Peyer's patch (tissue), 4 donors: ENCODE data around the gene TMEM192. TPM values are rescaled to one million over a fixed set of nuclear protein-coding genes. Genes with fewer than 3 reads are reported as not detected.
"Not testable (repeated sequence)": the region's sequence is repeated elsewhere in the genome, so short reads cannot be mapped to it uniquely, and the experiment has no call there.

Experiments used
- DNase-seq, 3 donors: peaks; one replicate each; pipeline ENCODE4 v3.0.0-alpha.2; 2017 to 2019
- H3K27ac ChIP-seq, 4 donors: fragments of 200-600 bp; sonication (generic); one replicate each; pipeline ENCODE4 v1.5.1; 2016 to 2019
- H3K27me3 ChIP-seq, 2 donors: fragments of 200-600 bp; sonication (generic); one replicate each; pipeline ENCODE4 v1.5.1; 2019
- H3K36me3 ChIP-seq, 3 donors: fragments of 200-600 bp; sonication (generic); one replicate each; pipeline ENCODE4 v1.5.1; 2016 to 2019
- H3K4me1 ChIP-seq, 4 donors: fragments of 200-600 bp; sonication (generic); one replicate each; pipeline ENCODE4 v1.5.1; 2016 to 2019
- H3K4me3 ChIP-seq, 4 donors: fragments of 200-600 bp; sonication (generic); 1 replicate in 3 of 4; 2 replicates in 1 of 4; pipeline ENCODE4 v1.5.1; 2016 to 2019; ENCODE audit warnings: mild to moderate bottlenecking in 1 of 4
- H3K9me3 ChIP-seq, 4 donors: fragments of 200-600 bp; sonication (generic); one replicate each; pipeline ENCODE4 v1.5.1; 2016 to 2019; ENCODE audit warnings: mild to moderate bottlenecking in 1 of 4
- CTCF ChIP-seq, 6 experiments: fragments of 450-650 bp in 4 of 6; fragments of 200-600 bp in 2 of 6; sonication (generic) in 1 of 6; IDR thresholded peaks; one replicate each; pipeline ENCODE4 v1.5.1; 2017 to 2019; ENCODE audit warnings: antibody characterized with exemption in 6 of 6, mild to moderate bottlenecking in 3 of 6, moderate library complexity in 1 of 6
- POLR2A ChIP-seq, 2 donors: fragments of 450-650 bp; IDR thresholded peaks; one replicate each; pipeline ENCODE4 v1.5.1; 2017; ENCODE audit warnings: antibody characterized with exemption in 2 of 2, mild to moderate bottlenecking in 2 of 2, moderate library complexity in 2 of 2
- total RNA-seq, 4 donors: library from RNA; depleted of rRNA; stranded (reverse); fragments of >200 nt; gene quantifications; one replicate each; pipeline ENCODE4 v1.1.0, GENCODE V29; 2016

The TMEM192 gene
- total RNA-seq, 4 donors from 2014 or later = 6.2 to 13.5 (median 13.3) TPM

GRCh38 chr4:165048170-165048569, 64.5 kb downstream of the TMEM192 start:
- Histone ChIP-seq H3K9me3 (no peaks in the 10 kb centered on the region), H3K27me3 (no peaks in the 10 kb centered on the region), H3K36me3 (no peaks in the 10 kb centered on the region), H3K4me3 (no peak overlapping the region), H3K27ac (no peak overlapping the region), H3K4me1 (no peaks in the 10 kb centered on the region)
- TF ChIP-seq CTCF (IDR thresholded peaks at IDR 0.05) (no peak), POLR2A (IDR thresholded peaks at IDR 0.05) (no peak)
- no peak for DNase-seq

GRCh38 chr4:165031436-165032211, 81.0 kb downstream of the TMEM192 start, which contains the start of gene TRIM60:
Gene TRIM60, plus strand, starts transcription at chr4:165031999. Its CDS starts 8,074 bp downstream, at chr4:165040073.
- no peak for DNase-seq
- Histone ChIP-seq H3K27ac (no peak within 1 kb of the TSS), H3K4me3 (no peak within 1 kb of the TSS), H3K36me3 (no peaks in the 10 kb centered on the region), H3K9me3 (no peaks in the 10 kb centered on the region), H3K27me3 (no peaks in the 10 kb centered on the region), H3K4me1 (no peaks in the 10 kb centered on the region)
- no peak for TF ChIP-seq POLR2A (IDR thresholded peaks at IDR 0.05)
- no peak for TF ChIP-seq CTCF (IDR thresholded peaks at IDR 0.05)

GRCh38 chr4:165027762-165028402, 84.8 kb downstream of the TMEM192 start:
- DNase-seq = no peak
- no peak for TF ChIP-seq CTCF (IDR thresholded peaks at IDR 0.05)
- TF ChIP-seq POLR2A (IDR thresholded peaks at IDR 0.05) = no peak
- H3K9me3 ChIP-seq = no peaks in the 10 kb centered on the region
- no peak overlapping the region for H3K4me3 ChIP-seq
- H3K27ac ChIP-seq = no peak overlapping the region
- no peaks in the 10 kb centered on the region for H3K36me3 ChIP-seq
- no peaks in the 10 kb centered on the region for H3K4me1 ChIP-seq
- H3K27me3 ChIP-seq = no peaks in the 10 kb centered on the region

GRCh38 chr4:165025782-165026181, 86.9 kb downstream of the TMEM192 start:
- H3K36me3 ChIP-seq, H3K4me1 ChIP-seq, H3K4me3 ChIP-seq, DNase-seq, H3K27me3 ChIP-seq, H3K27ac ChIP-seq, H3K9me3 ChIP-seq: not testable (repeated sequence)

Other genes with a start within 250 kb of the TMEM192 start
- gene APELA, start 235.7 kb downstream of the TMEM192 start, total RNA-seq = not detected
- 1 to 10 TPM in 1 of 4 donors, under 1 TPM in 1, not detected in 2; 0.53 to 1.7 TPM for gene TRIM61, start 135.2 kb downstream of the TMEM192 start, total RNA-seq
- not detected for gene TRIM60, start 80.9 kb downstream of the TMEM192 start, total RNA-seq
- gene TRIM75, start 59.0 kb downstream of the TMEM192 start, total RNA-seq = not detected
- 10 to 100 TPM in 2 of 4 donors, 1 to 10 TPM in 2; 6.1 to 26.4 (median 10.6) TPM for gene KLHL2, start 94.7 kb upstream of the TMEM192 start, total RNA-seq
- gene MSMO1, start 214.8 kb upstream of the TMEM192 start, total RNA-seq = 100 to 1,000 TPM in 3 of 4 donors, 10 to 100 TPM in 1; 10.7 to 148 (median 111) TPM